G401.6 (cell line): ENCODE measurements around the gene CAMSAP3.

ENCODE experiments used
- FAIRE-seq: peaks from 2 replicates; lab custom pipeline; 2012; peaks lifted over from hg19 to GRCh38; lab: Jason Lieb, UNC

CAMSAP3 gene, protein sequence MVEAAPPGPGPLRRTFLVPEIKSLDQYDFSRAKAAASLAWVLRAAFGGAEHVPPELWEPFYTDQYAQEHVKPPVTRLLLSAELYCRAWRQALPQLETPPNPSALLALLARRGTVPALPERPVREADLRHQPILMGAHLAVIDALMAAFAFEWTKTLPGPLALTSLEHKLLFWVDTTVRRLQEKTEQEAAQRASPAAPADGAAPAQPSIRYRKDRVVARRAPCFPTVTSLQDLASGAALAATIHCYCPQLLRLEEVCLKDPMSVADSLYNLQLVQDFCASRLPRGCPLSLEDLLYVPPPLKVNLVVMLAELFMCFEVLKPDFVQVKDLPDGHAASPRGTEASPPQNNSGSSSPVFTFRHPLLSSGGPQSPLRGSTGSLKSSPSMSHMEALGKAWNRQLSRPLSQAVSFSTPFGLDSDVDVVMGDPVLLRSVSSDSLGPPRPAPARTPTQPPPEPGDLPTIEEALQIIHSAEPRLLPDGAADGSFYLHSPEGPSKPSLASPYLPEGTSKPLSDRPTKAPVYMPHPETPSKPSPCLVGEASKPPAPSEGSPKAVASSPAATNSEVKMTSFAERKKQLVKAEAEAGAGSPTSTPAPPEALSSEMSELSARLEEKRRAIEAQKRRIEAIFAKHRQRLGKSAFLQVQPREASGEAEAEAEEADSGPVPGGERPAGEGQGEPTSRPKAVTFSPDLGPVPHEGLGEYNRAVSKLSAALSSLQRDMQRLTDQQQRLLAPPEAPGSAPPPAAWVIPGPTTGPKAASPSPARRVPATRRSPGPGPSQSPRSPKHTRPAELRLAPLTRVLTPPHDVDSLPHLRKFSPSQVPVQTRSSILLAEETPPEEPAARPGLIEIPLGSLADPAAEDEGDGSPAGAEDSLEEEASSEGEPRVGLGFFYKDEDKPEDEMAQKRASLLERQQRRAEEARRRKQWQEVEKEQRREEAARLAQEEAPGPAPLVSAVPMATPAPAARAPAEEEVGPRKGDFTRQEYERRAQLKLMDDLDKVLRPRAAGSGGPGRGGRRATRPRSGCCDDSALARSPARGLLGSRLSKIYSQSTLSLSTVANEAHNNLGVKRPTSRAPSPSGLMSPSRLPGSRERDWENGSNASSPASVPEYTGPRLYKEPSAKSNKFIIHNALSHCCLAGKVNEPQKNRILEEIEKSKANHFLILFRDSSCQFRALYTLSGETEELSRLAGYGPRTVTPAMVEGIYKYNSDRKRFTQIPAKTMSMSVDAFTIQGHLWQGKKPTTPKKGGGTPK

DNA sequence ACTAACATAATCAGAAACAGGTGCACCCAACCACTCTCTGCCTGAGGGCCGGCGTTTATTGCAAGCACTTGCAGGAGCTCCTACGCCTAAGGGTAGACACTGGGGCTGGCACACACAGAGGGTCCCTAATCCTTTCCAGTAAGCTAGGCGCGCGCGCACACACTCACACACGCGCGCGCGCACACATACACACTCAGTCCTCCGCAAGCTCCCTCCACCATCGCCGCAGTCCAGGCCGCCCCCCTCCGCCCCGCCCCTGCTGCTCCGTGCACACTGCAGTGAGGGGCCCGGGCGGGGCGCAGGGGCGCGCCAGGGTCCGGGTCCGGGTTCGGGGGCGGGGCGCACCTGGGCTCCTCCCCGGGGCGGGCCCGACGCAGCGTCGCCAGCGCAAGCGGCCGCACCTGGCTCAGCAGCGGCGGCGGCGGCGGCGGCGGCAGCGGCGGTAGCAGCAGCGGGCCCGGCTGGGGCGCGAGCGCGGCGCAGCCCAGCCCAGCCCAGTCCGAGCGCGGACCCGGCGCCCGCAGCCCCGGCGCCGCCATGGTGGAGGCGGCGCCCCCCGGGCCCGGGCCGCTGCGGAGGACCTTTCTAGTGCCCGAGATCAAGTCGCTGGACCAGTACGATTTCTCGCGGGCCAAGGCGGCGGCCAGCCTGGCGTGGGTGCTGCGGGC lies at the start of gene CAMSAP3:
TSS of gene CAMSAP3 (plus strand) at position 398 of the 668 bp plus-strand sequence. CDS start at position 538, 140 bp downstream.
- FAIRE-seq, result no peak

- no peak for FAIRE-seq
Measured at GRCh38 chr19:7545904-7546303, 49.8 kb upstream of the CAMSAP3 start.

DNA sequence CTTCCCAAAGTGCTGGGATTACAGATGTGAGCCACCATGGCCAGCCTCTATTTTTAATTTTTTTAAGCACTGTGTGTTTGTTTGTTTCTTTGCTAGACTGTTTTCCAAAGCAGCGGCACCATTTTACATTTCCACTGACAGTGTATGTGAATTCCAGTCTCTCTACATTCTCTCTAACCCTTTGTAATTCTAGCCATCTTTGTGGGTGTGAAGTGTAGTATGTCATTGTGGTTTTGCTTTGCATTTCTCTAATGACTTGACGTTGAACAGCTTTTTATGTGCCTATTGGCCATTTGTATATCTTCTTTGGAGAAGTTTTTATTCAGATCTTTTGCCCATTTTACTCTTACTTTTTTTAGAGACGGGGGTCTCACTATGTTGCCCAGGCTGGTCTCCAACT lies 48.5 kb upstream of the CAMSAP3 start:
- no peak for FAIRE-seq

- no peak for FAIRE-seq
Measured at GRCh38 chr19:7549429-7550148, 46.1 kb upstream of the CAMSAP3 start.

- FAIRE-seq, result no peak
Measured at GRCh38 chr19:7550169-7550770, 45.4 kb upstream of the CAMSAP3 start.

DNA sequence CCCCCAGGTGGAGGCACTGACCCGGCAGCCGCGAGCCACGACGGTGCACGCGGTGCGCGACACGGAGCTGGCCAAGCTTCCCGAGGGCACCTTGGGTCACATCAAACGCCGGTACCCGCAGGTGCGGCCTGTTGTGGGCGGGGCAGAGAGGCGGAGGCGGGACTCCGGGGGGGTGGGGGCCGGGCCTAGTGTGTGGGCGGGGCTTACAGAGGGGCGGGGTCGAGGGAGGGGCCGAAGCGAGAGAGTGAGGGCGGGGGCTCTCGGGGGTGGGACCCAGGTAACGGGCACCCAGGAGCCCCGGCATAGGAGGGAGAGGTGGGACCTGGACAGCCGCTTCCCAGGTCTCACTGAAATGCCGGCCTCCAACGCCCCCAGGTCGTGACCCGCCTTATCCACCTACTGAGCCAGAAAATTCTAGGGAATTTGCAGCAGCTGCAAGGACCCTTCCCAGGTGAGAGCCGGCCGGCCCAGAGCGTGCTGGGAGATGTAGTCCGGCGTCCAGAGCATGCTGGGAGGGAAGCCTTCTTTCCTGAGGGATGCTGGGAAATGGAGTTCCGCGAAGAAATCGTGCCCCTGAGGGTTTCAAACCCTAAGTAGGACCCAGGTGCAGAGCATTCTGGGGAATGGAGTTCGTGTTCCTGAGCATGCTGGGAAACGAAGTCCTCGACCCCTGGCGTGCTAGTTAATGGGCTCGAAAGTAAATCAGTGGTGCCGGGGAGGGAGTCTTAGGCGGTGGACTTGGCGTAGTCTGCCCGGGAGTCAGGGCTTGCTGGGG lies 44.5 kb upstream of the CAMSAP3 start:
- no peak for FAIRE-seq

DNA sequence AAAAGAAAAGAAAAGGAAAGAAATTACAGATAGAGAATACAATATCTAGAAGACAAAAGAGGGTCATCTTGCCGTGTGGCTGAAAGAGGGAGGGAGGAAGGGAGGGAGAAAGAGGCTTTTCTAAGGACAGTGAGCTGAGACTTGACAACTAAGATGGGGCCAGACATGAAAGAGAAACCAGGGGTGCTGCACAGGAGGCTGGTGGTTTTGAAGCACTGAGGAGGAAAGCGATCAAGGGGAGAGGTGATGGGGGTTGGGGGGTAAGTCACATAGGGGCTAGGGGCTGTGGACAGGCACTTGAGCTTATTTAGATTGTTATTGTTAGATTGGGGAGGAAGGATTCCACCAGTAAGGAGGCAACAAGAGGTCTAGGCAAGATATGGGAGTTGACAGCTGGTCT lies 42.9 kb upstream of the CAMSAP3 start:
- no peak for FAIRE-seq

DNA sequence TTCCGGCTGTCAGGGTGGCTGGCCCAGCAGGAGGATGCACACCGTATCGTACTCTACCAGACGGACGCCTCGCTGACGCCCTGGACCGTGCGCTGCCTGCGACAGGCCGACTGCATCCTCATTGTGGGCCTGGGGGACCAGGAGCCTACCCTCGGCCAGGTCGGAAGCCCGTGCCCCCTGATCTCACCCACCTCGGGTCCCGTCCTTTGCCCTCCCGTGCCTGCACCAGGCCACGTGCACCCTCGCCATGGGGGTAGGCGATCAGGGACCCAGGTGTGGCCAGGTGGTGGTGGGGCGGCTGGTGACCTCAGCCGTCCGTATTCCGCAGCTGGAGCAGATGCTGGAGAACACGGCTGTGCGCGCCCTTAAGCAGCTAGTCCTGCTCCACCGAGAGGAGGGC lies 41.1 kb upstream of the CAMSAP3 start:
- FAIRE-seq, result no peak

DNA sequence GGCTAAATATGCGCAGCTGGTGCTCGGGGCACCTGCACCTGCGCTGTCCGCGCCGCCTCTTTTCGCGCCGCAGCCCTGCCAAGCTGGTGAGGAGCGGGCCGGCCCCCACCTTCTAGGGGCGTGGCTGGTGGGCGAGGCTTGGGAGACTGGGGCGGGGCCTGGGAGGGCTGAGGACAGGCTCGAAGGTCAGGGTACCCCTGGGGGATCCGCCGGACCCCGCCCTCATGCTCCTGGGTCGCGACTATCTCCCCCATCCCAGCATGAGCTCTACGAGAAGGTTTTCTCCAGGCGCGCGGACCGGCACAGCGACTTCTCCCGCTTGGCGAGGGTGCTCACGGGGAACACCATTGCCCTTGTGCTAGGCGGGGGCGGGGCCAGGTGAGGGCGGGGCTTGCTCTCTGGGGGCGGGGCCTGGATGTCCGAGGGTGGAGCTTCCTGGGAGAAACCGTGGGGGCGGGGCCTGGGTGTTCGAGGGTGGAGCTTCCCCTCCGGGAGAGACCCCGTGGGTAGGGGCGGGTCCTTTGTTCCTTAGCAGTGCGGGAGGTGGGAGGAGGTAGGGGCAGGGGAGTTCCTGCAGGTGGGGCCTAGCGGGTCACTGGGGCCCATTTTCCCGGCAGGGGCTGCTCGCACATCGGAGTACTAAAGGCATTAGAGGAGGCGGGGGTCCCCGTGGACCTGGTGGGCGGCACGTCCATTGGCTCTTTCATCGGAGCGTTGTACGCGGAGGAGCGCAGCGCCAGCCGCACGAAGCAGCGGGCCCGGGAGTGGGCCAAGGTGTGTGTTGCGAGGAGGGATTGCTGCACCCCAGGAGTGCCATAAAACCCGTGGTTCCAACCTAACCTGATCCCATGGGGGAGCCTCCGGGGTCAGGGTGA lies 40.4 kb upstream of the CAMSAP3 start:
- FAIRE-seq, result no peak

- no peak for FAIRE-seq
Measured at GRCh38 chr19:7556696-7557315, 38.9 kb upstream of the CAMSAP3 start.

DNA sequence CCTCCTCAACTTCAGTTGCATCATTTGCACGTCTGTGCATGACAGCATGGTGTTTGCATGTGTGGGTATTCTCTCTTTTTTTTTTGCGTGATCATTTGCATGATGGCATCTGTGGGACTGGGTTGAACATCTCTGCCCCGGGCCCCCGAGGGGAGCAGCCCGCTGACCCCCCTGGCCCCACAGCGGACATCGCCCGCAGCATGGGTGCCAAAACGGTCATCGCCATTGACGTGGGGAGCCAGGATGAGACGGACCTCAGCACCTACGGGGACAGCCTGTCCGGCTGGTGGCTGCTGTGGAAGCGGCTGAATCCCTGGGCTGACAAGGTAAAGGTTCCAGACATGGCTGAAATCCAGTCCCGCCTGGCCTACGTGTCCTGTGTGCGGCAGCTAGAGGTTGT lies 37.0 kb upstream of the CAMSAP3 start:
- FAIRE-seq, result no peak

- no peak for FAIRE-seq
Measured at GRCh38 chr19:7559102-7559501, 36.6 kb upstream of the CAMSAP3 start.

GRCh38 chr19:7560255-7560654 lies 35.4 kb upstream of the CAMSAP3 start:
- FAIRE-seq, result no peak

DNA sequence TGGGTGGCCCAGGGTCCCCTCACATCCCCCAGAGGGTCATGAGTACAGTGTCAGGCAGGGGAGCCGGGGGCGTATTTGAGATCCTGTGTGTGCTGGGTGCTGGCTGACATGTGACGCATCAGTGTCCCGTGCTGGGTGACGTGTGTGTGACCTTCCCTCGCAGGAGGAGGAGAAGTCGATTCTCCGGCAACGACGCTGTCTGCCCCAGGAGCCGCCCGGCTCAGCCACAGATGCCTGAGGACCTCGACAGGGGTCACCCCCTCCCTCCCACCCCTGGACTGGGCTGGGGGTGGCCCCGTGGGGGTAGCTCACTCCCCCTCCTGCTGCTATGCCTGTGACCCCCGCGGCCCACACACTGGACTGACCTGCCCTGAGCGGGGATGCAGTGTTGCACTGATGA lies 34.3 kb upstream of the CAMSAP3 start:
- FAIRE-seq, result no peak

- no peak for FAIRE-seq
Measured at GRCh38 chr19:7562646-7563393, 32.8 kb upstream of the CAMSAP3 start.

DNA sequence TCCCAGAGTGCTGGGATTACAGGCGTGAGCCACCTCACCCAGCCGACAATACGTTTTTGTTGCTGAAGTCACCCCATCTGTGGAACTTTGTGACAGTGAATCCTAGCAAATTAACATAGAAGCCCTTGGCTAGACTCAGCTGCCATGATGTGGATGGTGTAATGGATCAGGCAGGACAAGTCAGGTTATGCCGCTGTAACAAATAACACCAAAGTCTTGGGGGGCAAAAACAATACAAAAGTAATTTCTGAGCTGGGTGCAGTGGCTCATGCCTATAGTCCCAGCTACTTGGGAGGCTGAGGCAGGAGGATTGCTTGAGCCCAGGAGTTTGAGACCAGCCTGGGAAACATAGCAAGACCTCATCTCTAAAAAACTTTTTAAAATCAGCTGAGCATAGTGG lies 30.8 kb upstream of the CAMSAP3 start:
- no peak for FAIRE-seq

DNA sequence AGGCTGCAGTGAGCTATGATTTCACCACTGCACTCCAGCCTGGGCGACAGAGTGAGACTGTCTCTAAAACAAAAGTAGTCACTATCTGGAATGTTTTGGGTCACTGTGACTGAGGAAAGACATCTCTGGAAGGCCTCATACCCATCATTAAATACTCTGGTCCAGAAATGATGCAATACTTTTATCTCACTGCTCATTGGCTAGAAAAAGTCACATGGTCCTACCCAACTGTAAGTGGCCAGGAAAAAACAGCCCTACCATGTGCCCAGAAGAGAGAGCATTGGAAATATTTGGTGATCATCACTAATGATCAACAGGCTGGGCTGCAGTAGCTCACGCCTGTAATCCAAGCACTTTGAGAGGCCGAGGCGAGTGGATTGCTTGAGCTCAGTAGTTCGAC lies 30.3 kb upstream of the CAMSAP3 start:
- FAIRE-seq, result no peak

GRCh38 chr19:7570761-7571160 lies 24.9 kb upstream of the CAMSAP3 start:
- no peak for FAIRE-seq
